Caco-2 (cell line): ENCODE results near the gene CASP6. TPM values are rescaled to one million over a fixed set of nuclear protein-coding genes. Genes with fewer than 3 reads are reported as not detected.

Experiments used
- BruUV-seq: library from RNA; stranded (reverse); fragments of 400-500 nt; replicated peaks from 2 replicates; lab custom pipeline; 2021; lab: Mats Ljungman, UMichigan
- CTCF ChIA-PET: fragments of 300-600 bp; sonication (Branson Sonifier 250); formaldehyde crosslinking; loops from one replicate; lab custom pipeline; 2022; ENCODE audit warnings: antibody characterized with exemption; lab: Charles Lee
- POLR2A ChIA-PET: fragments of 300-600 bp; sonication (Branson Sonifier 250); formaldehyde crosslinking; loops from one replicate; lab custom pipeline; 2022; ENCODE audit warnings: antibody characterized with exemption; lab: Charles Lee
- DNase-seq, 2 experiments: peaks; one replicate each; pipeline versions ENCODE4 v3.0.0 to v3.0.0-alpha.2; 2020 to 2022
- H3K27me3 ChIP-seq: replicated peaks from 2 replicates; pipeline ENCODE4 v1.6.0; 2011; ENCODE audit warnings: low read length; ENCODE audit not compliant: control insufficient read depth, insufficient read depth
- H3K36me3 ChIP-seq: 2 replicates; pipeline ENCODE4 v1.5.1; 2011; ENCODE audit warnings: low read length; ENCODE audit not compliant: control insufficient read depth, insufficient read depth
- H3K4me1 ChIP-seq: fragments of 250-450 bp; sonication (Bioruptor Pico); 2 replicates; pipeline ENCODE4 v1.5.1; 2020; ENCODE audit warnings: mild to moderate bottlenecking
- H3K4me3 ChIP-seq: 2 replicates; pipeline ENCODE4 v1.5.1; 2011; ENCODE audit warnings: low read depth, mild to moderate bottlenecking, control low read depth, low read length
- H3K9me3 ChIP-seq: fragments of 250-450 bp; sonication (Bioruptor Pico); 2 replicates; pipeline ENCODE4 v1.5.1; 2020; ENCODE audit warnings: mild to moderate bottlenecking, moderate library complexity
- H3K27ac Mint-ChIP-seq: one replicate; pipeline ENCODE4 v1.8.0; 2022; ENCODE audit warnings: mixed read lengths; ENCODE audit not compliant: unreplicated experiment
- H3K27me3 Mint-ChIP-seq: one replicate; pipeline ENCODE4 v1.8.0; 2022; ENCODE audit warnings: mixed read lengths; ENCODE audit not compliant: insufficient read depth, unreplicated experiment
- H3K36me3 Mint-ChIP-seq: one replicate; pipeline ENCODE4 v1.8.0; 2022; ENCODE audit warnings: mild to moderate bottlenecking, mixed read lengths; ENCODE audit not compliant: insufficient read depth, unreplicated experiment
- H3K4me1 Mint-ChIP-seq: one replicate; pipeline ENCODE4 v1.8.0; 2022; ENCODE audit warnings: low read depth, mixed read lengths; ENCODE audit not compliant: unreplicated experiment
- H3K4me3 Mint-ChIP-seq: one replicate; pipeline ENCODE4 v1.8.0; 2022; ENCODE audit warnings: mild to moderate bottlenecking, moderate library complexity, mixed read lengths; ENCODE audit not compliant: unreplicated experiment
- H3K9me3 Mint-ChIP-seq: one replicate; pipeline ENCODE4 v1.8.0; 2022; ENCODE audit warnings: mixed read lengths; ENCODE audit not compliant: unreplicated experiment
- intact Hi-C: fragments of 100-400 bp; cut with micrococcal nuclease; formaldehyde crosslinking; loops from one replicate; pipeline ENCODE4 v1.10.0; 2022; ENCODE audit not compliant: unreplicated experiment
- total RNA-seq: library from RNA; stranded (reverse); gene quantifications from 2 replicates; pipeline ENCODE4 v1.2.3, GENCODE V29; 2022
- TF ChIP-seq, protein P1 (sequence below), 2 experiments: fragments of 200-600 bp in 1 of 2; IDR thresholded peaks; 1 replicate in 1 of 2; 2 replicates in 1 of 2; pipeline versions ENCODE4 v1.5.1 to v1.8.0; 2011 to 2022; ENCODE audit warnings: antibody characterized with exemption in 1 of 2, control low read depth in 1 of 2, inconsistent platforms in 1 of 2, low read depth in 1 of 2, low read length in 1 of 2, mild to moderate bottlenecking in 1 of 2, moderate library complexity in 1 of 2; ENCODE audit not compliant: insufficient read depth in 1 of 2, severe bottlenecking in 1 of 2, unreplicated experiment in 1 of 2

Gene CASP6
- total RNA-seq, 1 experiment from 2014 or later: 35.9 TPM

DNA sequence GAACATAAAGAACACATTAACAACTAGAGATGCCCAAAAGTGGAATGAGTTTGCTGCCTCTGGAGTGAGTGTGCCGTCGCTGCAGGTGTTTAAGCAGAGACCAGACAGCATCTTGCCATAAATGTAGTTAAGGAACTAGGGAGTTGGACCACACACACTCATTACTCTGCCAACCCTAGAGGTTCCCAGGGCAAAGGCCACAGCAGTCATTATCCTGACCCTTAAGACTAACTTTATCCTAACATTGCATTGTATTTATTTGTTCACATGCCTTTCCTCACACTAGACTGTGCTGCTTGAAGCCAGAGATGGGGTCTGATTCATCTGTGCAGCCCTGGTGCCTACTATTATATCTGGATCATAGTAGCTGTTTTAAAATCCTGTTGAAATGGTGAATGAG, 43.5 kb upstream of the CASP6 start:
- H3K9me3 Mint-ChIP-seq: no peaks in the 10 kb centered on the region
- no peaks in the 10 kb centered on the region for H3K36me3 ChIP-seq
- intact Hi-C loops: no loop called here
- ChIA-PET CTCF (no interaction called here), POLR2A (no interaction called here)
- no peaks in the 10 kb centered on the region for H3K9me3 ChIP-seq
- TF ChIP-seq, protein P1, sequence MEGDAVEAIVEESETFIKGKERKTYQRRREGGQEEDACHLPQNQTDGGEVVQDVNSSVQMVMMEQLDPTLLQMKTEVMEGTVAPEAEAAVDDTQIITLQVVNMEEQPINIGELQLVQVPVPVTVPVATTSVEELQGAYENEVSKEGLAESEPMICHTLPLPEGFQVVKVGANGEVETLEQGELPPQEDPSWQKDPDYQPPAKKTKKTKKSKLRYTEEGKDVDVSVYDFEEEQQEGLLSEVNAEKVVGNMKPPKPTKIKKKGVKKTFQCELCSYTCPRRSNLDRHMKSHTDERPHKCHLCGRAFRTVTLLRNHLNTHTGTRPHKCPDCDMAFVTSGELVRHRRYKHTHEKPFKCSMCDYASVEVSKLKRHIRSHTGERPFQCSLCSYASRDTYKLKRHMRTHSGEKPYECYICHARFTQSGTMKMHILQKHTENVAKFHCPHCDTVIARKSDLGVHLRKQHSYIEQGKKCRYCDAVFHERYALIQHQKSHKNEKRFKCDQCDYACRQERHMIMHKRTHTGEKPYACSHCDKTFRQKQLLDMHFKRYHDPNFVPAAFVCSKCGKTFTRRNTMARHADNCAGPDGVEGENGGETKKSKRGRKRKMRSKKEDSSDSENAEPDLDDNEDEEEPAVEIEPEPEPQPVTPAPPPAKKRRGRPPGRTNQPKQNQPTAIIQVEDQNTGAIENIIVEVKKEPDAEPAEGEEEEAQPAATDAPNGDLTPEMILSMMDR (IDR thresholded peaks at IDR 0.05; ENCODE audit: insufficient read depth in 1 of 2, low read depth in 1 of 2, low read length in 1 of 2, severe bottlenecking in 1 of 2, unreplicated experiment in 1 of 2): no peak
- no peaks in the 10 kb centered on the region for H3K27me3 Mint-ChIP-seq
- no peaks in the 10 kb centered on the region; the same call in 1 of the 2 replicates for H3K27me3 ChIP-seq
- BruUV-seq: no TSS peak
- H3K4me3 Mint-ChIP-seq: no peak overlapping the region
- H3K4me3 ChIP-seq: no peak overlapping the region
- no peaks in the 10 kb centered on the region for H3K36me3 Mint-ChIP-seq
- no peaks in the 10 kb centered on the region for H3K4me1 Mint-ChIP-seq
- no peak for DNase-seq
- H3K4me1 ChIP-seq: no peaks in the 10 kb centered on the region
- H3K27ac Mint-ChIP-seq: no peak overlapping the region

DNA sequence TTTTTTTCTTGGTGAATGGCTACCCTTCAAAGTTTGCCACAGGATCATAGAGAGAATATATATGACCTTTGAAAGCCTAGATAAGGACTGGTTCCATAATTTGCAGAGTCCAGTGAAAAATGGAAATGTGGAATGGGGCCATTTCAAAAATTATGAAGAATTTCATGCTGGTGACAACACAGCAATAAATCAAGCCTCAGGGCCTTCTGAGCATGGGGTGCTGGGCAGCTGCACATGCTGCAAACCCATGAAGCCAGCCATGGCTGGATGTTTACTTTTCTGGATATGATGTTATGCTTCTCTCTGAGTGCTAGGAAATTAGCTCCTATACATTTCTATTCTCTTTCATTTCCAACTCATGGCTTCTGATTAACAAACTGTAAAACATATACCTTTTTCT, 42.6 kb upstream of the CASP6 start:
- no TSS peak for BruUV-seq
- Histone ChIP-seq H3K4me3 (no peak overlapping the region), H3K9me3 (no peaks in the 10 kb centered on the region), H3K27me3 (no peaks in the 10 kb centered on the region; the same call in 1 of the 2 replicates), H3K4me1 (no peaks in the 10 kb centered on the region), H3K36me3 (no peaks in the 10 kb centered on the region)
- Mint-ChIP-seq H3K4me3 (no peak overlapping the region), H3K27ac (no peak overlapping the region), H3K27me3 (no peaks in the 10 kb centered on the region), H3K9me3 (no peaks in the 10 kb centered on the region), H3K36me3 (no peaks in the 10 kb centered on the region), H3K4me1 (no peaks in the 10 kb centered on the region)
- ChIA-PET CTCF (no interaction called here), POLR2A (no interaction called here)
- TF ChIP-seq, protein P1 (IDR thresholded peaks at IDR 0.05; ENCODE audit: insufficient read depth in 1 of 2, low read depth in 1 of 2, low read length in 1 of 2, severe bottlenecking in 1 of 2, unreplicated experiment in 1 of 2): no peak
- intact Hi-C loops: no loop called here
- no peak for DNase-seq

DNA sequence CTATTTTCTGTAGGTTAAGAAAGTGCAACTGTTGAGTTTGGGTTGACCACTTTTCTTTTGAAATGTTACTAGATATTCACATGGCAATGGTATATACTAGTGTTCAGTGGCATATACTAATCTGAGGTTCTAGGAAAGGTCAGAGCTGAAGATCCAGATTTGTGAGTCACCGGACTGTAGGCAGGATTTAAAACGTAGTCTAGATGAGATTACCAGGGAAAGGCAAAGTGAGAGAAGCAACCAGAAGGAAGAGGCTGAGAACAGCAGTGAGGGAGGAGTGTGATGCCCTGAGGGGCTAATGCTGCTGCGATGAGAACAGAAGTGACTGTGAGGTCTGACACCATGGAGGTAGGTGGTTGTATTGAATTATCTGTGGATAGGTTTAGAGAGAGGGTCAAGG, 36.3 kb upstream of the CASP6 start:
- no peaks in the 10 kb centered on the region for H3K36me3 Mint-ChIP-seq
- DNase-seq: no peak
- ChIA-PET POLR2A (no interaction called here), CTCF (no interaction called here)
- TF ChIP-seq, protein P1 (IDR thresholded peaks at IDR 0.05; ENCODE audit: insufficient read depth in 1 of 2, low read depth in 1 of 2, low read length in 1 of 2, severe bottlenecking in 1 of 2, unreplicated experiment in 1 of 2): no peak
- H3K27ac Mint-ChIP-seq: no peak overlapping the region
- Histone ChIP-seq H3K4me1 (0 out of 2 replicates have a peak, but pooled peaks cover 3% of the 10 kb centered on the region), H3K27me3 (no peaks in the 10 kb centered on the region; the same call in 1 of the 2 replicates), H3K9me3 (no peaks in the 10 kb centered on the region), H3K36me3 (no peaks in the 10 kb centered on the region), H3K4me3 (no peak overlapping the region)
- no TSS peak for BruUV-seq
- H3K27me3 Mint-ChIP-seq: peaks cover 2% of the 10 kb centered on the region
- no peak overlapping the region for H3K4me3 Mint-ChIP-seq
- intact Hi-C loops: no loop called here
- no peaks in the 10 kb centered on the region for H3K4me1 Mint-ChIP-seq
- no peaks in the 10 kb centered on the region for H3K9me3 Mint-ChIP-seq
